Stimulated activated CD4-positive, alpha-beta T cell treated with anti-CD3 and anti-CD28 coated beads, Interleukin-12 subunit alpha, Interleukin-12 subunit beta, amount 100 ng/mL, for 4 hours (primary cell): ENCODE data around the gene MEA1.
"Not testable (repeated sequence)": the region's sequence is repeated elsewhere in the genome, so short reads cannot be mapped to it uniquely, and the experiment has no call there.

ENCODE experiments used
- DNase-seq: peaks from one replicate; pipeline ENCODE4 v3.0.0-alpha.2; 2020

The MEA1 gene

DNA sequence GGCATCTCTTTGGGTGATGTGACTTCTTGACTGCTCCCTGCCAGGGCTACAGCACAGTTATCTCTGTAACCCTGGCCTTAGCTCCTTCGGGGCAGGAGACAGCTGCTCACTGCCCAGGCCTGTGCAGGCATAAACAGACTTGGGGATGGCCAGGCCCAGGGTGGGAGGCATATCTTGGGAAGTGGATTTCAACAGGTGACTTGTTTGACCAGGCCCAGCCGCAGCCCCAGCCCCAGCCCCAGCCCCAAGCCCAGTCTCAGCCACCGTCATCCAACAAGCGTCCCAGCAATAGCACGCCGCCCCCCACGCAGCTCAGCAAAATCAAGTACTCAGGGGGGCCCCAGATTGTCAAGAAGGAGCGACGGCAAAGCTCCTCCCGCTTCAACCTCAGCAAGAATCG lies 7.5 kb downstream of the MEA1 start:
- DNase-seq, result no peak

DNA sequence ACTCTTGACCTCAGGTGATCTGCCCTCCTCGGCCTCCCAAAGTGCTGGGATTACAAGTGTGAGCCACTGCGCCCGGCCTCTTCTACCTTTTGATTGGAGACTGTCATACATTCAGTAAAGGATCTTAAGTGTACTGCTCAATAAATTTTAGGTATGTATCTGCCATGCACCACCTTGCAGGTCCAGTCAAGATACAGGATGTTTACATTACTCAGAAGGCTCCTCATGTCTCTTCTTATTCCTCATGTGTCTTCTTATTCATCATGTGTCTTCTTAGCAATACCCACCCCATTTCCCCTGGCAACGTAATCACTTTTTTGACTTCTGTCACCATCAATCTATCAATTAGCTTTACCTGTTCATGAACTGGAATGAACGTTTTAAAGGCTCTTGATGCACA lies 7.9 kb downstream of the MEA1 start:
- DNase-seq, result no peak

DNA sequence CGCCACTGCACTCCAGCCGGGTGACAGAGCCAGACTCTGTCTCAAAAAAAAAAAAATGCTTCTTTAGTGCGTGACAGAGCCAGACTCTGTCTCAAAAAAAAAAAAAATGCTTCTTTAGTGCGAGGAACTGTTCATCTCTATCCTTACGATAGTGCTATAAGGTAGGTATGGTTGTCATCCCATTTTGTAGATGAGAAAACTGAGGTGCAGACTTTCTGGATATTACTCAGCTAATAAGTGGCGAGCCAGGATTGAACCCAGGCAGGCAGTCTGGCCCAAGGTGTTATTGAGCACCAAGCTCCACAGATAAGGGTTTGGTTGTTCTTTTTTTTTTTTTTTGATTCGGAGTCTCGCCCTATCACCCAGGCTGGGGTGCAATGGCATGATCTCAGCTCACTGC lies 11.9 kb downstream of the MEA1 start:
- no peak for DNase-seq

DNA sequence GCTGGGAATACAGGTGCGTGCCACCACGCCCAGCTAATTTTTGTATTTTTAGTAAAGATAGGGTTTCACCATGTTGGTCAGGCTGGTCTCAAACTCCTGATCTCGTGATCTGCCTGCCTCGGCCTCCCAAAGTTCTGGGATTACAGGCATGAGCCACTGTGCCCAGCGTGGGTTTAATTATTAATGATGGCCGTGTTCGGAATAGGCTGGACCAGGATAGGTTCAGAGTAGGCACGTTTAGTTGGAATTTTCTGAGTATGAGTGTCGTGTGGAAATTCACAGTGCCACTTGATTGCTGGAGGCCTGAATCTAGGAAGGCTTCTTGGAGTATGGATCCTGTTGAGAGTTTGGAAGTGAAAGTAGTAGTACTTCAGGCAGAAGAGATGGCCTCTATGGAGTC lies 15.5 kb downstream of the MEA1 start:
- not testable (repeated sequence) for DNase-seq

DNA sequence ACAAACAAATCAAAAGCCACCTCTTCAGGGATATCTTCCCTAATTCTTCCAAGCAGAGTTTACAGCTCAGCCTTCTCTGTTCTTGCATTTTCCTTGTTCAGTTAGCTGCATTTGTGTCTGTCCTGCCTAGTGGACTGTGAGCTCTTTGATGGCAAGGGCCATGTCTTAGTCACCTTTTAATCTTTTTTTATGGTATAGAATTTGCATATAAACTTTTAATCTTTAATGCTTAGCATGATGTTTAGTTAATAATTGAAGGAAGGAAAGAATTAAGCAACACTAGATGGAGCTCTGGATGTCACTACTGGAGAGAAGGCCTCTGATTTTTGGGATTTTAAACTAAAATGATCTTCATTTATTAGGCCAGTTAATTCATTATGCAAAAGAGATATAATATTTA lies 17.2 kb downstream of the MEA1 start:
- DNase-seq, result no peak

DNA sequence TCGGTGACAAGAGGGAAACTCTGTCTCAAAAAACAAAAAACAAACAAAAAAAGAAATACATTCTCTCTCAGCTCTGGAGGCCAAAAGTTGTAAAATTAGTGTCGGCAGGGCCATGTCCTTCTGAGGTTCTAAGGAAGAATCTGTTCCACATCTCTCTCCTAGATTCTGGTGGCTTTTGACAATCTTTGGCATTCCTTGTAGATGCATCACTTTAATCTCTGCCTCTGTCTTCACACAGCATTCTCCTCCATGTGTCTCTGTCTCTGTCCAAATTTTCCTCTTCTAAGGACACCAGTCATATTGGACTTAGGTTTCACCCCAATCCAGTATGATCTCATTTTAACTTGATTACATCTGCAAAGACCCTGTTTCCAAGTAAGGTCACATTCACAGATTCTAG lies 20.3 kb downstream of the MEA1 start:
- DNase-seq, result no peak

DNA sequence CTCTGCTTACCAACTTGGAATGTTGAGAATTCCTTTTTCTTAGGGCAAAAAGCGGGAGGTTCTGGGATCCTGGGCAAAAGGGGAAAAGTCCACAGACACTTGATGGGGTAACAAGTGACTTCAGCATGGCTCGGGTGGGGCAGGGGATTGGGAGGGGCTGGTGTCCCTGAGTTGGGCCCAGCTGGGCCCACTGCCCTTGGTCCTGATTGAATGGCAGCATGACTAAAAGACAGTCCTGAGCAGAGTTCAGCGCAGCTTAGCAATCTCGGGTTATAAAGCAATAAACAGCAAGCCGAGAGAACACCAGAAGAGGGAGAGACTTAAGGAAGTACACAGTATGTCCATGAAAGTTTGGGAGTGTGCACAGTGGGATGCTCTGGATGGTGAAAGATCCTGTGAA lies 23.8 kb downstream of the MEA1 start:
- DNase-seq, result no peak

DNA sequence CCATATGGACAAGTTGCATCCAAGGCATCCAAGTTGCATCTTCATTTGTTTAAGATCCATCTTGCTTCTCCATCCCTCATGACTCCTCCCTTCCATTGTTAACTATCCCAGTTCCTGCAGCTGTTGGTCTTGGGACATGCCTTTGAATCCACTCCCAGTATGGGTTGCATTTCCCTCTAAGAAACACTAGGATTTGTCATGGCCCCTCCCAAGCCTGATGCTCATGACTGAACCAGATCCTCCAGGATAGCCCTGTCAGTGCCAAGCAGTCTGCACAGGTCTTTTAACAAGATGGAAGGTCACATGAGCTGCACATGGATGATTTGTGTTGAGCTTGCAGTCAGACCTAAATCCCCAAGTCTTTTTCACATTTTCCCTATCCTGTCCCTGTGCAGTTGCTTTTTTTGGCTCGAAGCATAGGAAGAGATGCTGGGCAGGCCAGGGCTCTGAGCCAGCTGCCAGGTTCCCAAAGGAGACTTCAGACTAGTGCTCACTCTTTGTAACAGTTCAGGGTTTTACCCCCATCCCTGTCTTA lies 25.2 kb downstream of the MEA1 start:
- DNase-seq, result no peak

DNA sequence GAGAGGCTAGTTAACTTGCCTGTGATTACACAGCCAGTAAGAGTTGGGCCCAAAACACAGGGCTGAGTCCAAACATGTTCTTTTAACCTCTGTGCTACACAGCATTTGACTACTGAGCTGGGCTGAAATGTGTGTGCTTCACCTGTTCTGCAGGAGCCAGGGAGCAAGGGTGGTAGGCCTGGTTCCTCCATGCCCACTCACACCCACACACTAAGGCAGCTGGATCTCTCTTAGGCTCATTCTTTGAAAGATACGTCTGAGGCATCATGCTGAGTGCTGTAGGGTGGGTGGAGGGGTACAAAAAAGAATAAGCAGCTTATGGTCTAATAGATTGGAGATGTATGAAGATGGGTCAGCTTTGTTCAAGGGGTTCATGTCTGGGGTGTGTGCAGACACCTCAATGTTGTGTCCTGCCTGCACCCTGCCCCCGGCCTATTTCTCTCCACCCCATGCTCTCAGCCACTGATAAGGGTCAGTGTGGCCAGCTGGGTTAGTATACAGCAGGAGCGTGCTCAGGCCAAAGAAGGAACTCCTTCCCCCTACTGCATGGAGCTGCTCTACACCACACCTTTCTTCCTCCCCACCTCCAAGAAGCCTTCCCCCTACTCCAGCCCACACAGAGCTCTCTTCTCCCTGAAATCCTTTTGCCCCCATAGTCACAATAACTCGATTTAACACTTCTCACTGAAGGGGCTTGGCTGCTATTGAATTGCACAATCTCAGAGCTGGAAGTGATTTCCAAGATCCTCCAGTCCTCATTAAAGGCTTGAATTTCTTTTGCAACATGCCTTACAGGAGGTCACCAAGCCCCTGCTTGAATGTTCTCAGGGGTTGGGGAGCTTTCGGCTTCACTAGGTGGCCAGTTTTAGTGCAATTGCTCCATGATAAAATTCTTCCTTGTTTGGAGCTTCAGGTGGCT lies 26.0 kb downstream of the MEA1 start:
- DNase-seq, result no peak

DNA sequence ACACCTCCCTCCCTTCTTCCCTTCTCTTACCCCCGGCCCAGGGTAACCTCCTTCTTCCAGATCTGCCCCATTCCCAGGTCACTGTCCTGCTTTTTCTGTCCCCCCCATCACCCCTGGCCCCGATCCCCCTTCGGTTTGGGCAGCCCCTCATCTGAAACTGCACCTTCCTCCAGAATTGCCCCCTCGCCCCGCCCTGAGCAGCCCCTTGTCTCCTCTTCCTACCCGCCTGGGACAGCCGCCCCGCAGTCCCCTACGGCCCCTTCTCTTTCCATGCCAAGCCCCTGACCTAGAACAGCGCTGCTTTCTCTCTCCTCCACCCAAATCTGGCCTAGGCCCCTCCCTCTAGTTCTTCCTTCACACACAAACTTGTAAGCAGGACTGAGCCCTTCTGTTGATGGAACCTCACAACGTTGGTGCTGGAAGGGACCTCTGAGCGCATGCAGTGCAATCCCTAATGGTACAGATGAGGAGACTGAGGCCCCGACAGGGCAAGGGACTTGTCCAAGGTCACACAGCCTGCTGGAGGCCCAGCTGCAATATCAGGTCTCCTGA lies 28.7 kb downstream of the MEA1 start:
- DNase-seq, result no peak

DNA sequence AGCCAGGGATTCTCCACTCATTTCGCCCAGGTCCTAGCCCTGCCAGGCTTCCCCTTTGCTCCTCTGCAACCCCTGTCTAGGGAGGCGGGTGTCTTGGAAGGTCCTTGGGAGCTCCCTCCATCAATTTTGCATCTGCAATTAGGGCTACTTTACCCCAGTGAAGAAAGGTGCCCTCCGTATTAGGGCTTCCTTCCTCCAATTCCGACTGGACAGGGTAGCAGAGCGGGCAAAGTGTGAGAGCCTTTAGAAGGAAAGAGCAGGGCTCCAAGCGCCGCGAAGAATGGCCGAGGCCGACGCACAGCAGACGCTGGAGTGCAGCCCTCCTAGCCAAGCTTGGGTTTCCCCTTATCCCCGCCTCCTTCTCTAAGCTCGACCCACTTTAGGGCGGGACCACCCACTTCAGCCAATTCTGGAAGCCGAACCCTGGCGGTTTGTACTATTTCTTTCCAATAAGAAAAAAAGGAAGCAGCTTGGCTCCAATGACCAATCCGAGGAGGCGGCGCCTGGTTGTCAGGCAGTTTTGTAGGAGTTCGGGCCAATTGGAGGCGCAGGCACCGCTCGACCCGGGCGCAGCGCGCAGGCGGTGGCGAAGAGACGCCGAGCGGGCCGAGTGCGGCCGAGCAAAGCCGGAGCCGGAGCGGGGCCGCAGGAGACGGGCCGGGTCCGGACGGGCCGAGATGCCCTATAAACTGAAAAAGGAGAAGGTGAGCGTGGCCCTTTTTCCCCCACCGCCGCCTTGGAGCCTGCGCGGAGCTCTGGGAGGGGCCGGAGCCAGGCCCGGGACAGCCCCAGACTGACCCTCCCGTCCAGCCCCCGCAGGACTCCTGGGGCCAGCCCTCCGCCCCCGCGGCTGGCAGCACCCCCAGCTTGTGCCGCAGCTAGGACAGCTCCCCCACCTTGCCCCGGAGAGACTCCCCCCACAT lies 29.5 kb downstream of the MEA1 start, which contains the start of gene PPP2R5D:
PPP2R5D (plus strand) TSS at position 570 of the 923 bp plus-strand sequence; CDS start at position 678, 108 bp downstream.
- DNase-seq, result peak; percentile 92

DNA sequence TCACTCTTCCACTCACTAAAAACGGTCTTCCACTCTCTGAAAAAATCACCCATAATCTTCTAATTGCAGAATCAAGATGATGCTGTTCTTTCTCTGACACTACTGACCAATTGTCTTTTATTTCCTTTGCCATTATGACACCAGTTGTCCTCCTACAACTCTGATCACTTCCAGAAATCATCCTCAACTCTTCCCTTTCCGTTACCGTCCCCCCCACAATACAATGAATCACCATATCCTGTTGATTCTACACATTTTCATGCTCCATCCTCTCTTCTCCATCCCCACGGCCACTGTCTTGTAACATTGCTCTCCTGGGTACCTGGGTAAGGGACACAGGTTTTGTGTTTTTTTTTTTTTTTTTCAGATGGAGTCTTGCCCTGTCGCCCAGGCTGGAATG lies 31.9 kb downstream of the MEA1 start:
- DNase-seq, result no peak

DNA sequence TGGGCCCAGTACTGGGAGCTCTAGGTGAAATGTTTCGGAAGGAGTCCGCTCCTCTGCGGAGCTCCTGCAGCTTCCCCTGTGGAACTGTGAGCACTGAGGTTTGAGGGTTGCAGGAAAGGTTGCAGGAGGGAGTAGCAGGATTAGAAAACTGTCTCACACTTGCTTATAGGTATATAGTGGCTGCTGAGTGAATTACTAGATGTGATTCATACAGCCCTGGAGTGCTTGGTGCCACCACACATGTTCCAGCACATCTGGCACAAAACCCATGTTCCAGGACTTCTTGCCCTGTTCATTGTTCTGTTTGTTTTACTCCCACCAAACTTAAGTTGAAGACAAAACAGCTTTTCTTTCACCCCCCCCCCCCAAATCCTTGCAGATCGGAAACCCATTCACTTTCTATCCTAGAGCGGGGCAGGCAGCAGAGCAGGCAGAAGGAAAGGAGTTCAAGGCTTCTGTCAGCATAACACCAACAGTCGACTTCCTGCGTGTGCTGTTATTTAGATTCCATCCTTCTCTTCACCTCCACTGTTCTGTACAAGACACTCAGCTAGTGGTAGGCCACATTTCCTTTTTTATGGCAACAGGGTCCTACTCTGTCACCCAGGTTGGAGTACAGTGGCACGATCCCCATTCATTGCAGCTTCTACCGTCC lies 34.1 kb downstream of the MEA1 start:
- DNase-seq, result no peak

DNA sequence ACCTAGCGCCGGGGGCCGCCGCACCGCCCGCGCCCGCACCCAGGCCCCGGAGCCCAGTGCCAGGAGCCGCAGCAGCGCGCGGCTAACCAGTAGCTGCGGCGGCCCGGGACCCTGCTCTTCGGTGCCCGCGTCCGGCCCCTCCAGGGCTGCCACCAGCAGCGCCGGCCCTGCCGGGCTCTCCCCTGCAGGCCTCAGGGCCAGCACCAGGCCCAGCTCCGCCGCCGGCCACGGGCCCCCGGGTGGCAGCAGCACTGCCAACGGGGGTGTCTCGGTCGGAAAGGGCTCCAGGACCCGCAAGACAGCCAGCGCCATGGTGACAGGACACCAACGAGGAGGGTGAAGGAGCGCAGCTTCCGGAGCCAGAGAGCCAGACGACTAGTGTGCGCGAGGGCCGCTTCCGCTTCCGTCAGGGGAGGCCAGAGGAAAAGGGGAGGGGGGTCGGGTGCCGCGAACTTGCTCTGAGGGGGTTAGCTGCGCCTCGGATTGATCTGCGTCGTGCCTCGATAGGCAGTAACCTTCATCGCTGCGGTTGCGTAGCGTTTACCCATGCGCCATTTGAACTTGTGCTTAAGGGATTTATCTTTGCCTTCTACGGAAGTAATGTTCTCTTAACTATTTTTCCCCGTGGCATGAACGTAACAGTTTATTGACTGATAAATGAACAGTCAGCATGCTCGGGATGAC lies 34.8 kb downstream of the MEA1 start, which contains the start of gene PEX6:
PEX6 (minus strand) TSS at position 343 of the 684 bp plus-strand sequence; CDS start at position 312, 31 bp downstream.
- peak; percentile 89 for DNase-seq

DNA sequence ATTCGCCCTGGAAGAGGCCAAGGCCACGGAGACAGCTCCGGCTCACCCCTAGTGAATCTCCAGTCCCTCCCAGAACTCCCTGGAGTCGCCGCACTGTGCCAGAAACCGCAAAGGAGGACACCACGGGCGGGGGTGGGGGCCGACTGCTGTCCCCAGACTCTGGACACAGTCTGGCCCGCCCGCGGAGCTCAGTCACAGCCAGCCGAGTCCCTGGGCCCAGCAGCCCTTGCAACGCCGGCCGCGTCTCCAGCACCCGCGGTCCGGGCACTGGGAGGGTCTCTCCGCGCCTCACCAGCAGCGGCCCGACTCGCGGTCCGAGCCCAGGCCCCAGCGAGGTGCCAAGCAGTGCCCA lies 35.3 kb downstream of the MEA1 start:
- no peak for DNase-seq

DNA sequence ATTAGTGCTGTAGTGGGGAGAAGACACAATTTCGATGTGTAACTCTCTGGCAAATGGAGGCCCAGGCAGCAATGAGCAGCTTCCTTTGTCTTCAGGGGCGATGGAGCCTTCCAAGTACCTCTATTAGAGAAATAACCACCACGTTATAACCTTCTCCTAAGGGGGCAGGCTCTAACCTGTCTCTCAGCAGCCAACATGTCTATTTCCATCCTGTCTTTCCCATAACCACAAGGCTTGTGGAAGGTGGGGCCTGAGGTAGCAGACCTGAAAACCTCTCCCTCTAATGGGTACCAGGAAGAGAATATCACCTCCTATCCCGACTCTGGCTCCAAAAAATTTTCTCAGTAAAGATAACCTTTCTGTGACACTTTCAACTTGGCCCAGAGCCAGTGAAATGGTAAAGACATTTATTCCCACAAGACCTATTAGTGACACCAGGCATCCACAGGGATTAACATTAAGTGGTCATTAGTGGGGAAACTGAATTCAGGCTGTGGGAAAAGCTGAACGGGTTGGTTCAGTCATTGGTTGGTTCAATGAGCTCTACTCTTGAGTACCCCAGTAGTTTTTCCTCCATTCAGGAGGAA lies 38.7 kb downstream of the MEA1 start:
- no peak for DNase-seq

DNA sequence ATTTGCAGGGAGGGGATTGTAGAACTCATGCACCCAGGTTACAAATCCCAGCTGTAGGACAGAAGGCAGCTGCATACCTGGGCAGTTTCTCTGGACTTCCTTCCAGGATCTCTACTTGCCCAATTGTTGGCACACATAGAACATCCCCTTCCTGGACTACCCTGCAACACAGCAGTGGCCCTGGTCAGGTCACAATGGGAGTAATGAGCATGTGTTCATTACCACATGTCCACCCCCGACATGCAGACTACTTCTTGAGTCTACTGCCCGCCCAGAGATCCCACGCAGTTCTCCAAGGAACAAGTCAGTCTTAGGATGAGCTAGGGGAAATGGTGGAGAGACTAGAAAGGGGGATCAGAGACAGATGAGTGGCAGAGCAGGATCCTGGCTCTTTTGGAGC lies 39.8 kb downstream of the MEA1 start:
- DNase-seq, result no peak

DNA sequence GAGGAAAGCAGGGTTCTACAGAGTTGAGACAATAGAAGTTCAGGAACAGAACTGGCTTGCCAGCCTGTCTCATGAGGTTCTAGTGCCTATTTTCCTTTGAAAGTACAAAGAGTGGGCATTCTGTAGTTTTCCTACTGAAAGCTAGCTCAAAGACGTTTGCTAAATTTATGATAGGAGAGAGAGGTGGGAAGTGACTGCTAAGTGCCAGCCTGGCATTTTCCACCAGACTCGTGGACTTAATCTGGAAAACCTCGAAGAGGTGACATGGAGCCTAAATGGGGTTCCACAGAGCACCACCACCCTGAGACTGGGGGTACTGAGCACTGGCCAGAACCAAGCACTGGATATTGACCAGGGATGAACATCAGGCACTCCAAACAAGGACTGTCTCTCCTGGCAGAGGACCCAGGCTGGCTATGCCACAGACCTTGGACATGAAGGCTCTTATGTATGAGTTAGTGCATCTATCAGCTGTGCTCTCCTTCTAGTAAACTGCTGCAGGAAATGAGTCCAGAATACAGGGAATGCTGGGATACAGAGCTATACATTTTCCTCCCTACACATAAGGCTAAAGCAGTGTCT lies 41.9 kb downstream of the MEA1 start:
- DNase-seq, result no peak

DNA sequence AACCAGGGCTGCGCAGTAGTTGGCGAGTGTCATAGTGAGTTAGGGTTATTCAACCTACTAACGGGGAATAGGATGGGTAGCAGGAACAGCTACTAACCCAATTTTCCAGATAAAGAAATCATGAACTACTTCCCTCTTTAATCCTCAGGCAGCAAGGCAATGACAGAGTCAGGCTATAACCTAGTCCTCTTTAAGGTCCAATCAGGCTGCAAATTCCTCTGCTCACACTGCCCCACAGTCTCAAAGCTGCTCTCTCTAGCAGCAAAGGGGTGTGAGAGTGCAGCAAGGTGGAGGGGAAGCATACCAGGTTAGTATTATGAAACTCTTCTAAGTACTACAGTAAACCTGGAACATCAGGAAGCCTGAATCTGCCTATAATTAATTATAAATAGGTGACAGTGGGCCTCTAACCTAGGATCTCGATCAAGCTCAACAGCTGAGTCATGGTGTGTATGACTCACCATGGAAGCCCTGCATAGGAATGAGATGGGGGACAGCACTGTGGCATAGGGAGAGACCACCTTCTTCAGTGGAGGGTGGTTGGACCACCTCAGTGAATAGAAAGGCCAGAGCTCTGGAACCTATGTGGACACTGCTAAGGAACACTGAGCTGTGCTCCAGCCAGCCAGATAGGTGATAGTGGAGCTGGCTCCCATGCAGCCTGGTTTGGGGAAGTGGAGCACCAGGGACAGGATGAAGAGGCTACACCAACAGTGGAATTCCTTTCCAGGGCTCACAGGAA lies 42.7 kb downstream of the MEA1 start:
- no peak for DNase-seq

DNA sequence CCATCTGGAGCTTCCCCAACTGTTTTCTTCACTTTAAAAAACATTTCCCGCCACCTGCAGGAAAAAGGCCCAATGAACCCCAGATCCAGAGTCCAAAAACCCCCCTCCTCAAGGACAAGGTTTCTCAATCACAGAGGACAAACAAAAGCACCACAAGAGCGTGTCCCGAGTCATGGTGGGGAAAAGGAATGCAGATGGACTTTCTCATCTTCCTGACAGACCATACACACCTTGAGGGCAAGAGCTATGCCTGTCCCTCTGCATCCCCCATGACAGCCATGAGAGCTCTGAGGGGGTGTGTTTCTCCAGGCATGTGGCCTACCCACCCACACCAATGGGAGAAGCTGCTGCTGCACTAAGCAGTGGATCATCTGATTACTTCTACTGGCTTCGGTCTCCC lies 43.8 kb downstream of the MEA1 start:
- no peak for DNase-seq
